ENCODE results near the gene JADE1. TPM values are rescaled to one million over a fixed set of nuclear protein-coding genes. Genes with fewer than 3 reads are reported as not detected.

JADE1 gene
- total RNA-seq, 3 donors from 2014 or later: 51.2 to 86.7 (median 62.6) TPM

DNA sequence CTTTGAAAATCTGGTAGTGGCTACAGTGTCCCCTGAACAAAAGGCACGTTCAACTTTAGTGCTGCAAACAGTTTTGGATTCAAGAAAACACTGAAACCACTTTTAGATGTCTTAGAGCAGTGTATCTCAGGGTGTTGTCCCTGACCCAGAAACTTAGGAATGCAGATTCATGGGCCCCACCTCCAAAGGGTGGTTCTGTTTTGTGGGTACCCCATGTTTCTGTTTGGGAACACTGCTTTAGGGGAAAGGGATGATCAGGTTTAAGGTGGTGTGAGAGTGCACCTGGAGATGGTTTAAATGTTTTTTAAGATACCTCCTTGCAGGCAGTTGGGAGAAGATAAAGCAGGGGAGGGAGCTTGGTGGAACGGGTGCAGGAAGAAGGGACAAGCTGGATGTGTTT is 55.6 kb downstream of the JADE1 start:
- H3K4me3 ChIP-seq: no peak overlapping the region
- intact Hi-C loops (cut with DNase I; ENCODE audit: low total_unique reads): no loop called here
- H3K4me1 ChIP-seq: no peaks in the 10 kb centered on the region
- TF ChIP-seq POLR2AphosphoS5 (IDR thresholded peaks at IDR 0.05) (no peak), POLR2A (IDR thresholded peaks at IDR 0.05) (no peak)
- TF ChIP-seq, protein P1, sequence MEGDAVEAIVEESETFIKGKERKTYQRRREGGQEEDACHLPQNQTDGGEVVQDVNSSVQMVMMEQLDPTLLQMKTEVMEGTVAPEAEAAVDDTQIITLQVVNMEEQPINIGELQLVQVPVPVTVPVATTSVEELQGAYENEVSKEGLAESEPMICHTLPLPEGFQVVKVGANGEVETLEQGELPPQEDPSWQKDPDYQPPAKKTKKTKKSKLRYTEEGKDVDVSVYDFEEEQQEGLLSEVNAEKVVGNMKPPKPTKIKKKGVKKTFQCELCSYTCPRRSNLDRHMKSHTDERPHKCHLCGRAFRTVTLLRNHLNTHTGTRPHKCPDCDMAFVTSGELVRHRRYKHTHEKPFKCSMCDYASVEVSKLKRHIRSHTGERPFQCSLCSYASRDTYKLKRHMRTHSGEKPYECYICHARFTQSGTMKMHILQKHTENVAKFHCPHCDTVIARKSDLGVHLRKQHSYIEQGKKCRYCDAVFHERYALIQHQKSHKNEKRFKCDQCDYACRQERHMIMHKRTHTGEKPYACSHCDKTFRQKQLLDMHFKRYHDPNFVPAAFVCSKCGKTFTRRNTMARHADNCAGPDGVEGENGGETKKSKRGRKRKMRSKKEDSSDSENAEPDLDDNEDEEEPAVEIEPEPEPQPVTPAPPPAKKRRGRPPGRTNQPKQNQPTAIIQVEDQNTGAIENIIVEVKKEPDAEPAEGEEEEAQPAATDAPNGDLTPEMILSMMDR (IDR thresholded peaks at IDR 0.05): no peak
- no peaks in the 10 kb centered on the region for H3K27me3 ChIP-seq
- no peak for DNase-seq (ENCODE audit: low spot score in 2 of 2)
- no peaks in the 10 kb centered on the region for H3K36me3 ChIP-seq
- no peaks in the 10 kb centered on the region for H3K9me3 ChIP-seq
- H3K27ac ChIP-seq: no peak overlapping the region

DNA sequence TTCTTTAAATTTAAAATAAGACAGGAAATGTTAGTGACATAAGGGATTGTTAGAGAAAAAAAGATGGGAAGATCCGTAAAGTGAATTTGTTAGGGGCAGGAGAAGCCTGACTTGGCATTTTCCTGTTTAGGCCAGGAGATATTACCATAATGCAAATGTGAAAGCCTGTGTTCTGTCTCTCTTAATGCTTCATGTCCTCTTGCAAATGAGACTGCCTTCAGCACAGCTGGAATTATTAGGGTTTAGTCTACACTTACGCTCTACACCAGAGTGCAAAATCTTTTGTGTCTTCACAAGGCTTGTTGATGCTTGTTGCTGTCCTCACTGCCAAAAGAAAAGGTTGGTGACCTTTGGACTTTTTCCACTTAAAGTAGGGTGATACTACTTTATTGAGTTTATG is 56.8 kb downstream of the JADE1 start:
- Histone ChIP-seq H3K36me3 (no peaks in the 10 kb centered on the region), H3K4me1 (no peaks in the 10 kb centered on the region), H3K27me3 (no peaks in the 10 kb centered on the region), H3K4me3 (no peak overlapping the region), H3K27ac (no peak overlapping the region), H3K9me3 (no peaks in the 10 kb centered on the region)
- intact Hi-C loops (cut with DNase I; ENCODE audit: low total_unique reads): no loop called here
- TF ChIP-seq, protein P1 (IDR thresholded peaks at IDR 0.05): no peak
- TF ChIP-seq POLR2A (IDR thresholded peaks at IDR 0.05): no peak
- no peak for TF ChIP-seq POLR2AphosphoS5 (IDR thresholded peaks at IDR 0.05)
- DNase-seq (ENCODE audit: low spot score in 2 of 2): no peak

DNA sequence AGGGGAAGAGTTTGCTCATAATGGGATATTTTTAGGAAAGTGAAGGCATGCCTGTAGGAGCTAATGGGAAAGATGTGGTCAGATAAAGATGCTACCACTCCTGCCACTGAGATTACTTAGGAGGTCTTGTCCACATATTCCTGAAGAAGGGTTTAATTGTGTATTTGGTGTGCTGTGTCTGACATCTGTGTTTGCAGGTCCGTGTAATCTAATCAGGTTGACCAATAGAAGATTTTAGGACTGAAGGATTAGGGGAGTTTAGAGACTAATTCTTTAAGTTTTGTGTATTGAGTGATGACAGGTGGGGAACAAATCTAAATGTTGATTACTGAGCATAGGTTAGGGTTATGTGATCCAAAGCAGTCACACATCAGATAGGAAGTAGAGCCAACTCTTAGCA is 57.2 kb downstream of the JADE1 start:
- intact Hi-C loops (cut with DNase I; ENCODE audit: low total_unique reads): no loop called here

DNA sequence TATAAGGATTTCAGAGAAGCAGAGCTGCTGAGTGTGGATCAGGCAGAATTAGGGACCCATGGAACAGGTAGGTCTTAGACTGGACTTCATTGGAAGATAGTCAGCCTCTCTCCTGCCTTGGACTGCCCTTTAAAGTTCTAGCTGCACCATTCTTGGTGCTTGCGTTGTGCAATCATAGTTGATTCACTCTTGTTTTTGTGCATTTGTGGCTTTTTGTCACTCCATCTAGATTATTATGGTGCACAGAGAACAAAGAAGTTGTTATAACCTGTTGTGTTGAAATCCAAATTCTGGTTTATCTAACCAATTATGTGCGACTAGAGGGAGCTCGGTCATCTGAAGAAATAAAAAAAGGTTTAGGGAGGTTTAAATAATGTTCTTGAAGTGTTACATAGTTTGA is 59.3 kb downstream of the JADE1 start:
- Histone ChIP-seq H3K4me3 (no peak overlapping the region), H3K4me1 (no peaks in the 10 kb centered on the region), H3K9me3 (no peaks in the 10 kb centered on the region), H3K27ac (no peak overlapping the region), H3K27me3 (no peaks in the 10 kb centered on the region), H3K36me3 (no peaks in the 10 kb centered on the region)
- DNase-seq (ENCODE audit: low spot score in 2 of 2): no peak
- intact Hi-C loops (cut with DNase I; ENCODE audit: low total_unique reads): no loop called here
- no peak for TF ChIP-seq POLR2AphosphoS5 (IDR thresholded peaks at IDR 0.05)
- no peak for TF ChIP-seq POLR2A (IDR thresholded peaks at IDR 0.05)
- TF ChIP-seq, protein P1 (IDR thresholded peaks at IDR 0.05): no peak

More for the DNA sequence above, 57.2 kb downstream of the JADE1 start:
- Histone ChIP-seq H3K27me3 (no peaks in the 10 kb centered on the region), H3K36me3 (no peaks in the 10 kb centered on the region), H3K4me1 (no peaks in the 10 kb centered on the region), H3K4me3 (no peak overlapping the region), H3K9me3 (no peaks in the 10 kb centered on the region), H3K27ac (no peak overlapping the region)
- no peak for DNase-seq (ENCODE audit: low spot score in 2 of 2)
- TF ChIP-seq, protein P1 (IDR thresholded peaks at IDR 0.05): no peak
- no peak for TF ChIP-seq POLR2AphosphoS5 (IDR thresholded peaks at IDR 0.05)
- TF ChIP-seq POLR2A (IDR thresholded peaks at IDR 0.05): no peak

GRCh38 chr4:128869776-128870509 is 60.4 kb downstream of the JADE1 start:
- Histone ChIP-seq H3K36me3 (no peaks in the 10 kb centered on the region), H3K4me1 (no peaks in the 10 kb centered on the region), H3K4me3 (no peak overlapping the region), H3K9me3 (no peaks in the 10 kb centered on the region), H3K27me3 (no peaks in the 10 kb centered on the region), H3K27ac (no peak overlapping the region)
- intact Hi-C loops (cut with DNase I; ENCODE audit: low total_unique reads): no loop called here
- DNase-seq (ENCODE audit: low spot score in 2 of 2): no peak
- TF ChIP-seq POLR2AphosphoS5 (IDR thresholded peaks at IDR 0.05) (no peak), POLR2A (IDR thresholded peaks at IDR 0.05) (no peak)
- TF ChIP-seq, protein P1 (IDR thresholded peaks at IDR 0.05): no peak
